Fibroblast of pulmonary artery (primary cell): ENCODE measurements around the gene HOXA5.
A peak's percentile ranks its signal among the peaks of the same experiment; 100 is the strongest.

Experiments used
- DNase-seq: peaks from one replicate; pipeline ENCODE4 v3.0.0-alpha.2; 2010; ENCODE audit warnings: low read depth
- H3K4me3 ChIP-seq: replicated peaks from 2 replicates; pipeline ENCODE4 v1.5.1; 2011; ENCODE audit warnings: low read depth, mild to moderate bottlenecking, control low read depth, low read length, moderate library complexity
- TF ChIP-seq, protein P1 (sequence below): IDR thresholded peaks from 2 replicates; pipeline ENCODE4 v1.5.1; 2011; ENCODE audit warnings: mild to moderate bottlenecking, control low read depth, low read length, inconsistent platforms; ENCODE audit errors: missing control alignments

Gene HOXA5

DNA sequence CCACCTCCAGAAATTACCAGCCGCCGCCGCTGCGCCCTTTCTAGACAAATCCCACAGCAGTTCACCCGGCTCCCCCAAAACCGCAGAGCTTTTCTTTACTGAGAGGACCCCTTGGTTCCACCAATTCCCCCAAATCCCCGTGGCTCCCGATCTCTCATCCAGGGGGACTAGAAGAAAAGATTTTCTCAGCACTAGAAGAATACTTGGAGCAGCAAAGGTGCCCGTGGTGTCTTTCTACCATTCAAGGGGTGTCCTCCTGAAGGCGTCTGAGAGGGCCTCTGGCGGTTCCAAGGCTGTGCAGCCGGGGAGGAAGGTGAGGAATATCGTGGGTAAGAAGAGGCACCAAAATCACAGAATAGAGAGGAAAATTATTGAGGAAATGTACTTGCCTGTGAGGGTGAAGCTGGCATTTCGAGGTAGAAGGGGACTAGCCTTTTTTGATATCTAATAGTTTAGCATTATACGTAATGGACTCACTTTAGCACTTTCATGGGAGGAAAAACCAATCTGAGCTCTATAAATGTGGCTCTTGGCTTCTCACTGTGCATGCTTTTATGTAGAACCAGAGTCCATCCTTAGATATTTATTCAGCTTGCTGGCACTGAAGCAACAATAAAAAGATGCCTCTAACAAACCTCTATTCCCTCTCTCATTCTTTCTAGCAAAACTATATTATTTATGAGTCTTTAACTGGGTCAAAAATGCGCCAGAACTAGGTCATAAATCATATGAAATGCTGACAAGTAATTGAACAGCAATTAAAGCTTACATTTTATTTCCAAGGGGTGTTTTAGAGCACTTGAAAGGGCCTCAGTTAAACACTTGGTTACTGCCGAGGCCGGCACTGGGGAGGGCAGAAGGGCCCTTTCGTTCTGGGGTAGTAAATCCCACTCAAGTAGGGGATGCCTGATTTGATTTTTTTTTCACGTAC, 27.2 kb downstream of the HOXA5 start:
- DNase-seq, result no peak
- TF ChIP-seq, protein P1, sequence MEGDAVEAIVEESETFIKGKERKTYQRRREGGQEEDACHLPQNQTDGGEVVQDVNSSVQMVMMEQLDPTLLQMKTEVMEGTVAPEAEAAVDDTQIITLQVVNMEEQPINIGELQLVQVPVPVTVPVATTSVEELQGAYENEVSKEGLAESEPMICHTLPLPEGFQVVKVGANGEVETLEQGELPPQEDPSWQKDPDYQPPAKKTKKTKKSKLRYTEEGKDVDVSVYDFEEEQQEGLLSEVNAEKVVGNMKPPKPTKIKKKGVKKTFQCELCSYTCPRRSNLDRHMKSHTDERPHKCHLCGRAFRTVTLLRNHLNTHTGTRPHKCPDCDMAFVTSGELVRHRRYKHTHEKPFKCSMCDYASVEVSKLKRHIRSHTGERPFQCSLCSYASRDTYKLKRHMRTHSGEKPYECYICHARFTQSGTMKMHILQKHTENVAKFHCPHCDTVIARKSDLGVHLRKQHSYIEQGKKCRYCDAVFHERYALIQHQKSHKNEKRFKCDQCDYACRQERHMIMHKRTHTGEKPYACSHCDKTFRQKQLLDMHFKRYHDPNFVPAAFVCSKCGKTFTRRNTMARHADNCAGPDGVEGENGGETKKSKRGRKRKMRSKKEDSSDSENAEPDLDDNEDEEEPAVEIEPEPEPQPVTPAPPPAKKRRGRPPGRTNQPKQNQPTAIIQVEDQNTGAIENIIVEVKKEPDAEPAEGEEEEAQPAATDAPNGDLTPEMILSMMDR, result no peak
- peak overlapping the region; percentile 41 for H3K4me3 ChIP-seq

DNA sequence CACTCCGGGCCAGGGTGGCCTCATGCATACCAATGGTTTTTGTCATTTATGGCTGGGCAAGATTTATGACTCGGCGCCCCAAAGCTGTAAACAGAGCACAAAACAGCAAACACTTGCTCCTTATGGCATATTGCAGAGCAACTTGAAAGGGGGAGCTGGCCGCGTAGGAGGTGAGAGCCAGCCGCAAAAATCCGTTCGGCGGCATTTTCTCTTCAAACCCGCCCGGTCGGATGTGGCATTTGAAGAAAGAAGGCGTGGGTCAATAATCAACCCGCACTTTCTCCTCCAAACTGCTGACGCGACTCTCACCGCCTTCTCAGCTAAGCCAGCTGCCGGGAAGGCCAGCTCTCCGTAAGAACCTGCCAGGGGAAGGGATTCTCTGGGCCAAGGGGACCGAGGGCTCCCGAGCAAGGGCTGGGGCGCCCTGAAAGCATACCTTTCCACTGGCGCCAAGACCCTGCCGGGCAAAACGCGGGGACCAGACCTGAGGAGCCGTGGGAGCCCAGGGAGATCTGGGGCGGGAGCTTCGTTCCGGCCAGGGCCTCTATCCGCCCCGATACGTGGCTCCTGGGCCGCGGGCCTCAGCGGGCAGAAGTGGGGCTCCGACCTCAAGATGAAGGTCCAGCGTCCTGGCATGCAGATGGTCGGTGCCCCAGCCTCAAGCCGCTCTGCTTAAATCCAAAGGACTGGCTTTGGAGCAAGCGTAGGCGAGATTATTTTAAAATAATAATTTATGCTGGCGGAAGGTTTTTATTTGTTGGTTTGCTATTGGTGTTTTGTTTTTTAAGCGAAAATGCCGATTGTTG, 28.1 kb downstream of the HOXA5 start:
- peak overlapping the region; percentile 41 for H3K4me3 ChIP-seq
- TF ChIP-seq, protein P1, result no peak
- no peak for DNase-seq

DNA sequence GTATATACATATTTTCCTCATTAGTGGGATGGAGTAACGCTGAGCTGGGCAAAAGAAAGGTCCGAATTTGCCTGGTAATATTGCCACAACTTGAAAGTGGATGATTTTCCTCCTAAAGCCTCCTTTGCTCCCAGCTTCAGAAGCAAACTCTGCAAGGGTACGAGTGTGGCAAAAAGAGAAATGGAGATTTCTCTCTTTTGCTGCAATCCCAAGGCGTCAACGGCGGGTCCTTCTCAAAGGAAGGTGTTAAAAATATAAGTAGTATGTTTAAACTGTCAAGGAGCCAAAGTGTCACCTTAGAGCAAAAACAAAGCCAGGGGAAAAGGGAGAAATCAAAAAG, 28.6 kb downstream of the HOXA5 start:
- DNase-seq, result no peak
- peak overlapping the region; percentile 41 for H3K4me3 ChIP-seq
- TF ChIP-seq, protein P1, result no peak

DNA sequence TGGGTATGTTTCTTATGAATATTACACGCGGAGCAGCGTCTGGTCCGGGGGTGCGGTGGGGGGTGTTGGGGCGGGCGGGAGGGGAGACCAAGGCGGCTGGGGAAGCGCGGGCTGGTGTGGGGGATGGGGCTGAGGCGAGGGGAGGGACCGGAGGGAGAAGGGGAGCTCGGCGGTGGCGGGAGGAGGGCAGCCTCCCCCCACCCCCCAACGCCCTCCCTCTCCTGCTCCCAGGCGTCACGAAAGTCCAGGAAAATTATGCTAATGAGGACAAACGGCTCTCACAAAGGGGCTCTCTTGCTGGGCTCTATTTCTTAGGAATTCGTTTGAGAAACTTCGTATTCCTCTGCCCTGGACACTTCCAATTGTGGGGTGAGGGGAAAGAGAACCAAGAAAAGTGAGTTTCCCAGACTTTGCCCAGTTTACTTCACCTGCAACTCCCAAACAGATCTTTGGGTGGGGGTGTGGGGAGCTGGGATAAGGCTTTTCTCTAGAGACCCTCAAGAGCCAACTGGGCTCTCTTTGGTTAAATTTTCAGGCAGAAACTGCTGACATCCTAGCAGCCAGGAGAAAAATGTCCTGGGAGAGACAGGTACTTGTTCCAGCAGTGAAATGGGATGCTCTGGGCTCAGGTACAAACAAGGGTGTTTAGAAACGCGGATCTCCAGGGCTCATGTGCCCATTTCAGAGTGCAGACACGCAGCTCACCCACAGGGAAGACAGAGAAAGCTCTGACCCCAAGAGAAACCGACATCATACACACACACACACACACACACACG, 29.3 kb downstream of the HOXA5 start:
- no peak for DNase-seq
- H3K4me3 ChIP-seq, result peak overlapping the region; percentile 27
- TF ChIP-seq, protein P1, result no peak

DNA sequence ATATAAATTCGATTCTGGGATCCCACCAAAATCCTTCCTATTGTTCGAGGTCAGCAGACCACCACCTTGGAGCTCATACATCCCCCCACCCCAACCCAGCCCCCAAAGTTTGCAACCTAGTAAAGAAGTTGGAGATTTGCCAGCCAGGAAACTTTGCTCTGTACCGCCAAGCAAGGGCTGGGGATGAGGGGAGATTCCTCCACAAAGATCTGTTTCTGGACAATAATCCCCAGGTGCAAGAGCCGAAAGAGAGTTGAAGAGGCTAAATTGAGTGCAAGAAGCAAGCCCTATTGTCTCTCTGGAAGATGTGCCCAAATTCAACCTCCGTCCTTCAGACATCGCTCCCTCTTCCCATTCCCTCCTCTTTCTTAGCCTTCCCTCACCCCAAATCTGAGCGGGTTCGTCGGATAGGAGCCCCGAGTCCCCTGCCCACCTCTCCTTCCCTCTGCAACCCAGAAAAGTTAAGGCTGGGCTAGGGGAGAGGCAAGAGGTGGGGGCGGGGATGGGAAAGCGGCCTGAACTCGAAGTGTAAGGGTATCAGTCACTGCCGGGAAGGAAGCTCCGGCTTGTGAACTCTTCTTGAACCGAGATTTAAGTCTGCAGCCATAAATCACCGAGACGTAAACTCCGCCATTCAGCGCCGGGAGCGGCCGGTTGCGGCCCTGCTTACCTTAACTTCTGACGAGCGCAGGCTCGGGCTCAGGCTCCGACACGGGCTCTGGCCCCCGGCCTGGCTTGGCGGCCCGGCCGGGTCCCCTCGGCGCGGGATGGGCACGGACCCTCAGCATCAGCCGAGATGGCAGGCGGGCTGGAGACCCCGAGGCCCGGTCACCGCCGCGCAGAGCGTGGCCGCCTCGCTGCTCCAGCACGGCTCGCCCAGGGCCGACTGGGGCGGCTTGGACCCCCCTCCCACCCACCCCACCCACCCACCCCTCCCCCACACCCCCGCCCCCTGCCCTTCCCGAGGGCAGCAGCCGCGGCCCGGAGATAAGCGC, 30.2 kb downstream of the HOXA5 start:
- TF ChIP-seq, protein P1, result no peak
- peak; percentile 61 for DNase-seq
- peak overlapping the region; percentile 43 for H3K4me3 ChIP-seq

DNA sequence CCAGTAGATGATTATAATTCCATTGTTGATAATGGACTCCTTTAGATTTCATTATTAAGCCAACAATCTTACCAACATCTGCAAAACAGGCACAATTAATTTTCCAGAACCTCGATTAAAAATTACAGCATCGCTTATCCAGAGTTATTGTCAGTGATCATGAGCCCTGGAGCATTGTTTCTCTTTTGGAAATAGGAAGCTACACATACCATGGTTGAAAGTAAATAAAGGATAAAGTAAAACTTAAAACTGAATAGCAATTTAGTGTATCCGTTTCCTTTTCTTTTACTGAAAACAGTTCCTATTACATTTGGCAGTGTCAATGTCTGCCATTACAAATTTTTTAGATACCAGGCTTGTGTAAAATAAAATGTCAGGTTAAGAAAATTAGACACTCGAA, 31.1 kb downstream of the HOXA5 start:
- peak overlapping the region; percentile 43 for H3K4me3 ChIP-seq
- DNase-seq, result no peak
- TF ChIP-seq, protein P1, result no peak
